Psoas muscle (tissue), 8 donors: Measurements from ENCODE around the gene MAG. TPM values are rescaled to one million over a fixed set of nuclear protein-coding genes. Genes with fewer than 3 reads are reported as not detected.
"Not testable (repeated sequence)": the region's sequence is repeated elsewhere in the genome, so short reads cannot be mapped to it uniquely, and the experiment has no call there.

Experiments
- ATAC-seq, 4 donors: fragments of 200-7000 bp; cut with Tn5 transposase; one replicate each; pipeline ENCODE4 v1.9.1; 2020; ENCODE audit warnings: moderate library complexity in 3 of 4, mild to moderate bottlenecking in 2 of 4
- DNase-seq, 2 donors: peaks; one replicate each; pipeline ENCODE4 v3.0.0-alpha.2; 2020
- H3K27ac ChIP-seq: fragments of 200-600 bp; one replicate; pipeline ENCODE4 v1.8.0; 2022
- H3K27me3 ChIP-seq, 3 donors: fragments of 200-600 bp in 1 of 3; one replicate each; pipeline versions ENCODE4 v1.6.1 to v1.8.0; 2013 to 2022; ENCODE audit warnings: low read length in 2 of 3, mild to moderate bottlenecking in 2 of 3, moderate library complexity in 1 of 3; ENCODE audit not compliant: insufficient read depth in 3 of 3
- H3K36me3 ChIP-seq, 2 donors: fragments of 200-600 bp in 1 of 2; one replicate each; pipeline versions ENCODE4 v1.6.1 to v1.8.0; 2013 to 2022; ENCODE audit warnings: low read depth in 1 of 2, mild to moderate bottlenecking in 1 of 2, moderate library complexity in 1 of 2; ENCODE audit not compliant: insufficient read depth in 1 of 2
- H3K4me1 ChIP-seq: fragments of 200-600 bp; one replicate; pipeline ENCODE4 v1.8.0; 2022
- H3K4me3 ChIP-seq: fragments of 200-600 bp; one replicate; pipeline ENCODE4 v1.8.0; 2022; ENCODE audit warnings: mild to moderate bottlenecking
- H3K9me3 ChIP-seq: fragments of 200-600 bp; one replicate; pipeline ENCODE4 v1.8.0; 2022
- whole genome bisulfite sequencing, 3 donors: extraction: QIAGEN DNeasy Blood & Tissue Kit; methylation state at CpG; one replicate each; pipeline versions ENCODE4 v1.1.6 to v1.1.7; 2013; 5-methylcytosine and 5-hydroxymethylcytosine counted together
- intact Hi-C, 2 donors: fragments of 100-400 bp; cut with DNase I; formaldehyde crosslinking; loops; one replicate each; pipeline versions ENCODE4 v1.11.0 to v1.14.2; 2022
- polyA plus RNA-seq, 3 donors: library from polyadenylated mRNA; stranded (reverse); fragments of 200-250 nt; gene quantifications; one replicate each; pipeline ENCODE4 v1.2.3, GENCODE V29; 2013
- total RNA-seq, 4 donors: library from RNA; stranded (reverse); fragmentation: NEBNext Ultra II Directional in 2 of 4; extraction: Animal tissue kit (Norgen Biotek cat#: 25700) in 2 of 4; gene quantifications; one replicate each; pipeline versions ENCODE4 v1.2.1 to v1.2.4, GENCODE V29; 2021 to 2023
- TF ChIP-seq, protein P1 (sequence below): fragments of 200-600 bp; IDR thresholded peaks from one replicate; pipeline ENCODE4 v1.8.0; 2022; ENCODE audit warnings: antibody characterized with exemption
- donor health status: healthy with polysubstance abuse.
- donor health status: DM: no; HTN: no; CAD: no; lungs with moderate emphysema.
- donor health status: Bipolar disorder and iron deficiency.
- donor health status: healthy.
- donor health status: DM: yes; HTN: yes; CAD: no.
- donor health status: DM: no; HTN: no; CAD: no.
- donor health status: DM: no; HTN: no; CAD: no.
- donor health status: DM: yes; HTN: yes; CAD: no.

Gene MAG
- total and polyA plus RNA-seq, 7 donors = 0.05 to 0.30 (median 0.11) TPM; not detected in 4

DNA sequence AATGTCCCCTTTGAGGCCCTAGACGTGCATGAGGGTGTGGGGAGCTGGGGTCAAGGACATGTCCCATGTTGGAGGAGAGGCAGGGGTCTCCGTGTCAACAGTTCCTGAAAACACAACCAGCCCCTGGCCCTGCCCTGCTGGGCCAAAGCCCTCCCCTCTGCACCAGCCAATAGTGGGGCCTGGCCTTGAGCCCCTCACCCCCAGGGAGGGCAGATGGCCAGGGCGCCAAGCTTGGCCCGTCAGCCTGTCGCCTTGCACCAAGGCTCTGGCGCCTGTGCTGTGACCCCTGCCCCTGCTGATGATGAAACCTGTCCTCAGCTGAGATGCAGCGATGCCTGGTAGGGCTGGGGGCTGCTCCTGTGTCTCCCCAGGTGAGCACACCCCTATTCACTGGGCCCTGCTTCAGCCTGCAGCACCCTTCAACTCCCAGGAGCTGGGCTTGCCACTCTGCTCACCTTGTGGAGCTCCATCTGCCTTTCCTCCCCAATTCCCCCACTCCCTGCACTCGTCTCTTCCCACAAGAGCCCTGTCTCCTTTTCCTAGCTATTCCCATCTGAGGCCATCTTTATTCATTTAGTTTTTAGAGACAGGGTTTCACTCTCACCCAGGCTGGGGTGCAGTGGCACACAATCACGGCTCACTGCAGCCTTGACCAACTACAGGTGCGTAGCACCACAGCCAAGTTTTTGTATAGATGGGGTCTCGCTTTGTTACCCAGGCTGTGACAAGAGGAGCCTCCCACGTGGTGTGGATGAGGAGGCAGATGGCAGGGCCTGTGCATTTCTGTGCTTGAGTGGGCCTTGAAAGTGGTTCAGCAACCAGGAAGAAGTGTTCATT is 11.8 kb upstream of the MAG start:
- Histone ChIP-seq H3K4me3 (no peak overlapping the region), H3K9me3 (no peaks in the 10 kb centered on the region), H3K27ac (no peak overlapping the region), H3K27me3 (no peaks in the 10 kb centered on the region), H3K36me3 (peaks cover 0 to 48% of the 10 kb centered on the region in 2 donors), H3K4me1 (no peaks in the 10 kb centered on the region)
- DNase-seq (no peak), ATAC-seq (peak in 3 of 4 donors; percentile 9 to 23 (median 20))
- intact Hi-C loops = loop anchor here in 1 of 2 donors (10.0 kb wide), 1 partner anchor 215 kb away; the partner anchor contains the start of gene KRTDAP
- whole genome bisulfite sequencing, 3 donors = 52 to 66% (median 56%) methylated on average over 12 of the region's 12 CpGs
- TF ChIP-seq, protein P1, sequence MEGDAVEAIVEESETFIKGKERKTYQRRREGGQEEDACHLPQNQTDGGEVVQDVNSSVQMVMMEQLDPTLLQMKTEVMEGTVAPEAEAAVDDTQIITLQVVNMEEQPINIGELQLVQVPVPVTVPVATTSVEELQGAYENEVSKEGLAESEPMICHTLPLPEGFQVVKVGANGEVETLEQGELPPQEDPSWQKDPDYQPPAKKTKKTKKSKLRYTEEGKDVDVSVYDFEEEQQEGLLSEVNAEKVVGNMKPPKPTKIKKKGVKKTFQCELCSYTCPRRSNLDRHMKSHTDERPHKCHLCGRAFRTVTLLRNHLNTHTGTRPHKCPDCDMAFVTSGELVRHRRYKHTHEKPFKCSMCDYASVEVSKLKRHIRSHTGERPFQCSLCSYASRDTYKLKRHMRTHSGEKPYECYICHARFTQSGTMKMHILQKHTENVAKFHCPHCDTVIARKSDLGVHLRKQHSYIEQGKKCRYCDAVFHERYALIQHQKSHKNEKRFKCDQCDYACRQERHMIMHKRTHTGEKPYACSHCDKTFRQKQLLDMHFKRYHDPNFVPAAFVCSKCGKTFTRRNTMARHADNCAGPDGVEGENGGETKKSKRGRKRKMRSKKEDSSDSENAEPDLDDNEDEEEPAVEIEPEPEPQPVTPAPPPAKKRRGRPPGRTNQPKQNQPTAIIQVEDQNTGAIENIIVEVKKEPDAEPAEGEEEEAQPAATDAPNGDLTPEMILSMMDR = no peak

DNA sequence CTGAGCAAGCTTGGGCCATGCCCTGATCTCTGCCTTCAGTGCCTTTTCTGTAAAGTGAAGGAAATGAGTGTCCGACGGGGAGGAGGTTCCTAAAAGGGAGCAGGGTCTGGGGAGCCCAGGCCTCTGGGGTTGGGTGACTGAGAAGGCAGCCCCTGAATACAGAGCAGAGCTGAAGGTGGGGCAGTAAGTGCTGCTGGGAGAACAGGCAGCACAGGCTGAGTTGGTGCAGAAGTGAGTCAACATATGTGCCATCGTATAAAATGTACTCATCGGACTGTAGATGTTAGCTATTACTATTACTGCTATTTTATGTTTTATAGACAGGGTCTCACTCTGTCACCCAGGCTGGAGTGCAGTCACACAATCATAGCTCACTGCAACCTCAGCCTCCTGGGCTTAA is 10.7 kb upstream of the MAG start:
- Histone ChIP-seq H3K27ac (no peak overlapping the region), H3K4me1 (no peaks in the 10 kb centered on the region), H3K9me3 (no peaks in the 10 kb centered on the region), H3K4me3 (no peak overlapping the region), H3K36me3 (peaks cover 0 to 37% of the 10 kb centered on the region in 2 donors), H3K27me3 (no peaks in the 10 kb centered on the region)
- 62 to 63% (median 62%) methylated on average over 4 of the region's 4 CpGs for WGBS, 3 donors
- DNase-seq (no peak), ATAC-seq (no peak)
- TF ChIP-seq, protein P1 = no peak
- intact Hi-C loops = no loop called here

DNA sequence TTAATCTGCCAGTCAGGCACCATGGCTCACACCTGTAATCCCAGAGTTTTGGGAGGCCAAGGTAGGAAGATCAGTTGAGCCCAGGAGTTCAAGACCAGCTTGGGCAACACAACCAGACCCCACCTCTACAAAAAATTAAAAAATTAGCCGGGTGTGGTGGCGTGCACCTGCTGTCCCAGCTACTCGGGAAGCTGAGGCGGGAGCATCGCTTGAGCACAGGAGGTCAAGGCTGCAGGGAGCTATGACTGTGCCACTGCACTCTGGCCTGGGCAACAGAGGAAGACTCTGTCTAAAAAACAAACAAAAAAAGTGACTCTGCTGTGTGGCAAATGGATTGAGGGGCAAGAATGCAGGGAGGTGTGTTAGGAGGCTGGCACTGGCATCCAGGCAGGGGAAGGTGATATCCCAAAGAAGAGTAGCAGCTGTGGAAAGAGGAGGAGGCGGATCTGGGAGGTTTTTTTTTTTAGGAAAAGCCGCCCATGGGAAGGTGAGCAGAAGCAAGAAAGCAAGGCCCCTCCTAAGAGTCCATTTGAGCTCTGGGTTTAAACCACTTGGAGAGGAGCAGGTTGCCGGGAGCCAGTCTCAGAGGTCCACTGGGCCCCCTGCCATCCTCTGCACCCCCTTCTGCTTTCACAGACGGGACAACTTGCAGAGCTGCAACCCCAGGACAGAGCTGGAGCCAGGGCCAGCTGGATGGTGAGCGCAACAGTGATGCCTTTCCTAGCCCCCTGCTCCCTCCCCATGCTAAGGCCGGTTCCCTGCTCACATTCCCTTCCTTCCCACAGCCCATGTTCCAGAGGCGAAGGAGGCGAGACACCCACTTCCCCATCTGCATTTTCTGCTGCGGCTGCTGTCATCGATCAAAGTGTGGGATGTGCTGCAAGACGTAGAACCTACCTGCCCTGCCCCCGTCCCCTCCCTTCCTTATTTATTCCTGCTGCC is 7.5 kb upstream of the MAG start:
- intact Hi-C loops = no loop called here
- Histone ChIP-seq H3K36me3 (peaks cover 0 to 8% of the 10 kb centered on the region in 2 donors), H3K9me3 (no peaks in the 10 kb centered on the region), H3K4me1 (no peaks in the 10 kb centered on the region), H3K27me3 (no peaks in the 10 kb centered on the region), H3K4me3 (no peak overlapping the region), H3K27ac (no peak overlapping the region)
- WGBS, 3 donors = 65 to 74% (median 67%) methylated on average over 16 to 17 of the region's 17 CpGs
- TF ChIP-seq, protein P1 = no peak
- ATAC-seq = no peak
- no peak for DNase-seq

DNA sequence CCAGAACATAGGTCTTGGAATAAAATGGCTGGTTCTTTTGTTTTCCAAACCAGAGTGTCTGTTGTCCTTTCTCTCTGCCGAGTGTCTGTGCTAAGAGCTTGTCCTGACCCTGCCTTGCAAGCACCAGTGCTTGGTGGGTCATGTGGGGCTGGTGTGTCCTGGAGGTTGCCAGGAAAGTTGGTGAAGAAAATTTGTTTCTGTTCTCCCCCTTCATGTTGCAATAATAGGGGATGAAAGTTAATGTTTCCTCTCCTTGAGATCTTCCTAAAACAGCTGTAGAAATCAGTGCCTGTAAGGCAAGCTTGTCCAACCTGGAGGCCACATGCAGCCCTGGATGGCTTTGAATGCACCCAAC is 6.9 kb upstream of the MAG start:
- no peak overlapping the region for H3K27ac ChIP-seq
- TF ChIP-seq, protein P1 = no peak
- no peak overlapping the region for H3K4me3 ChIP-seq
- H3K36me3 ChIP-seq = peaks cover 0 to 2% of the 10 kb centered on the region in 2 donors
- H3K9me3 ChIP-seq = no peaks in the 10 kb centered on the region
- 14 to 36% (median 31%) methylated on average over 1 of the region's 1 CpG for WGBS, 3 donors
- intact Hi-C loops = no loop called here
- DNase-seq (no peak), ATAC-seq (no peak)
- H3K27me3 ChIP-seq = no peaks in the 10 kb centered on the region
- H3K4me1 ChIP-seq = no peaks in the 10 kb centered on the region

DNA sequence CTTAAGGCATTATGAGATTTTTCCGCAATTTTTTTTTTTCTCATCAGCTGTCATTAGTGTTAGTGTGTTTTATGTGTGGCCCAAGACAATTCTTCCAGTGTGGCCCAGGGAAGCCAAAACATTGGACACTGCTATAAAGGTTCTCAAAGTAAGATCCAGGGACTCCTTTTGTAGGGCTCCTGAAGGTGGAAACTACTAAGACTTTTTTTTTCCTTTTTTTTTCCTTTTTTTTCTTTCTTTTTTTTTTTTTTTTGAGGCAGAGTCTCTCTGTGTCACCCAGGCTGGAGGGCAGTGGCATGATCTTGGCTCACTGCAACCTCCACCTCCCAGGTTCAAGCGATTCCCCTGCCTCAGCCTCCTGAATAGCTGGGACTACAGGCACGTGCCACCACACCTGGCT is 6.5 kb upstream of the MAG start:
- intact Hi-C loops, H3K36me3 ChIP-seq, H3K27me3 ChIP-seq, H3K4me1 ChIP-seq, H3K9me3 ChIP-seq, DNase-seq, ATAC-seq, H3K27ac ChIP-seq, H3K4me3 ChIP-seq: not testable (repeated sequence)
- 90 to 91% (median 90%) methylated on average over 3 of the region's 3 CpGs for WGBS, 3 donors

DNA sequence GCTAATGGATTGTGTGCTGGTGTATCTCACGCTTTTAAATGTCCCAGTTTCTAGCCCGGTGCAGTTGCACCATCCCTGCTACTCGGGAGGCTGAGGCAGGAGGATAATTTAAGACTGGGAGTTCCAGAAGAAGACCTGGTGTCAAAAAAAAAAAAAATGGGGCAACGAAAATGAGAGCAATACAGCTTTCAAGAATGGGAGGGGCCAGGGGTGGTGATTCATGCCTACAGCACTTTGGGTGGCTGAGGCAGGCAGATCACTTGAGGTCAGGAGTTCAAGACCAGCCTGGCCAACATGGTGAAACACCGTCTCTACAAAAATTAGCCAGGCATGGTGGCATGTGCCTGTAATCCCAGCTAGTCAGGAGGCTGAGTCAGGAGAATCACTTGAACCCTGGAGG is 5.9 kb upstream of the MAG start:
- H3K9me3 ChIP-seq, H3K4me1 ChIP-seq, H3K36me3 ChIP-seq, ATAC-seq, DNase-seq, H3K27me3 ChIP-seq, H3K27ac ChIP-seq, intact Hi-C loops, H3K4me3 ChIP-seq: not testable (repeated sequence)
- 69 to 85% (median 70%) methylated on average over 5 of the region's 5 CpGs for WGBS, 3 donors
